HepG2 (cell line): Measurements from ENCODE around the gene SLC17A3. TPM values are rescaled to one million over a fixed set of nuclear protein-coding genes. Genes with fewer than 3 reads are reported as not detected.

Source experiments
- ARID5B ChIP-seq: IDR thresholded peaks from 2 replicates; pipeline ENCODE4 v1.4.0; 2020; ENCODE audit warnings: mild to moderate bottlenecking, missing genetic modification reagents
- CEBPB ChIP-seq: IDR thresholded peaks from 2 replicates; pipeline ENCODE4 v1.6.1; 2011; ENCODE audit warnings: low read depth, low read length, improper control_type of control experiment, borderline replicate concordance
- CTCF ChIP-seq: sonication (generic); formaldehyde crosslinking; IDR thresholded peaks from 2 replicates; pipeline ENCODE4 v1.5.0; 2020; ENCODE audit warnings: mild to moderate bottlenecking, missing genetic modification reagents, moderate library complexity
- FOSL1 ChIP-seq: sonication (generic); formaldehyde crosslinking; IDR thresholded peaks from 2 replicates; pipeline ENCODE4 v1.9.0; 2021; ENCODE audit warnings: missing genetic modification reagents, borderline replicate concordance
- FOXA3 ChIP-seq: IDR thresholded peaks from 2 replicates; pipeline ENCODE4 v1.6.1; 2016; ENCODE audit warnings: missing genetic modification reagents, missing compliant biosample characterization
- FOXK1 ChIP-seq: sonication (generic); formaldehyde crosslinking; IDR thresholded peaks from 2 replicates; pipeline ENCODE4 v1.4.0; 2020; ENCODE audit warnings: low read depth, missing genetic modification reagents, borderline replicate concordance
- GATAD2A ChIP-seq: IDR thresholded peaks from 2 replicates; pipeline ENCODE4 v1.6.1; 2016
- HMG20A ChIP-seq: IDR thresholded peaks from 2 replicates; pipeline ENCODE4 v1.6.1; 2016; ENCODE audit warnings: borderline replicate concordance
- KDM3A ChIP-seq: IDR thresholded peaks from 2 replicates; pipeline ENCODE4 v1.6.1; 2018; ENCODE audit warnings: low read depth, missing compliant biosample characterization
- KLF6 ChIP-seq: IDR thresholded peaks from 2 replicates; pipeline ENCODE4 v1.8.0; 2016; ENCODE audit warnings: missing biosample characterization, missing genetic modification reagents
- MIER2 ChIP-seq: IDR thresholded peaks from 2 replicates; pipeline ENCODE4 v1.6.1; 2016; ENCODE audit warnings: missing biosample characterization, missing genetic modification reagents
- MXD3 ChIP-seq: IDR thresholded peaks from 2 replicates; pipeline ENCODE4 v1.6.1; 2016; ENCODE audit warnings: mild to moderate bottlenecking, missing biosample characterization, missing genetic modification reagents
- RAD21 ChIP-seq: fragments of 450-650 bp; formaldehyde crosslinking; IDR thresholded peaks from 2 replicates; pipeline ENCODE4 v1.5.0; 2020; ENCODE audit warnings: mild to moderate bottlenecking
- RXRB ChIP-seq: IDR thresholded peaks from 2 replicates; pipeline ENCODE4 v1.6.1; 2016; ENCODE audit warnings: borderline replicate concordance, missing genetic modification reagents, missing compliant biosample characterization
- TAF15 ChIP-seq: fragments of 200-400 bp; formaldehyde crosslinking; IDR thresholded peaks from one replicate; pipeline ENCODE4 v1.6.1; 2018; ENCODE audit warnings: mild to moderate bottlenecking, low read depth, low read length; ENCODE audit not compliant: poor library complexity, severe bottlenecking
- TEAD2 ChIP-seq: sonication (generic); formaldehyde crosslinking; IDR thresholded peaks from 2 replicates; pipeline ENCODE4 v1.9.0; 2021; ENCODE audit warnings: missing genetic modification reagents
- TEAD3 ChIP-seq: optimal IDR thresholded peaks from 2 replicates; pipeline ENCODE3; 2016; ENCODE audit warnings: borderline replicate concordance
- YEATS2 ChIP-seq: sonication (generic); formaldehyde crosslinking; IDR thresholded peaks from 2 replicates; pipeline ENCODE4 v1.4.0; 2020; ENCODE audit warnings: missing genetic modification reagents, borderline replicate concordance
- YY1 ChIP-seq: IDR thresholded peaks from 2 replicates; pipeline ENCODE4 v1.6.1; 2011; ENCODE audit warnings: low read length, low read depth, moderate library complexity, mild to moderate bottlenecking; ENCODE audit not compliant: insufficient read depth, insufficient replicate concordance
- ZKSCAN8 ChIP-seq: IDR thresholded peaks from 2 replicates; pipeline ENCODE4 v1.6.1; 2016; ENCODE audit warnings: borderline replicate concordance, missing genetic modification reagents, missing compliant biosample characterization
- ZMYM4 ChIP-seq: sonication (generic); formaldehyde crosslinking; IDR thresholded peaks from 2 replicates; pipeline ENCODE4 v1.8.1; 2023; ENCODE audit warnings: mild to moderate bottlenecking, missing genetic modification reagents
- ZNF12 ChIP-seq: sonication (generic); formaldehyde crosslinking; IDR thresholded peaks from 2 replicates; pipeline ENCODE4 v1.5.0; 2020; ENCODE audit warnings: missing genetic modification reagents
- ZNF781 ChIP-seq: sonication (generic); formaldehyde crosslinking; IDR thresholded peaks from 2 replicates; pipeline ENCODE4 v1.5.1; 2020; ENCODE audit warnings: borderline replicate concordance, mild to moderate bottlenecking, missing genetic modification reagents; ENCODE audit errors: not compliant biosample characterization
- ZSCAN9 ChIP-seq: IDR thresholded peaks from 2 replicates; pipeline ENCODE4 v1.6.1; 2016; ENCODE audit warnings: borderline replicate concordance
- polyA plus RNA-seq, 8 experiments: library from polyadenylated mRNA; depleted of rRNA in 3 of 8; stranded (reverse) in 7 of 8; unstranded in 1 of 8; fragments of >200 nt; fragmentation: Illumina TruSeq in 4 of 8; extraction: Trizol in 4 of 8; gene quantifications; 2 replicates each; pipeline versions ENCODE4 v1.2.1 to v1.2.3, GENCODE V29; 2011 to 2016; ENCODE audit warnings: low read depth in 4 of 8, missing spikeins in 1 of 8, mixed read lengths in 1 of 8; ENCODE audit not compliant: insufficient read depth in 1 of 8
- total RNA-seq, 5 experiments: library from RNA; depleted of rRNA; stranded (reverse); fragments of >200 nt; fragmentation: Illumina TruSeq; extraction: Trizol; gene quantifications; 2 replicates each; pipeline ENCODE4 v1.2.3, GENCODE V29; 2016; ENCODE audit warnings: low read depth in 1 of 5

SLC17A3 gene
- total and polyA plus RNA-seq, 2 of the 13 experiments (the other 11 are each of a cell fraction or from before 2014, with no cell fraction given): 0.09 to 0.11 TPM

GRCh38 chr6:25889877-25890853 lies 16.1 kb upstream of the SLC17A3 start (continued):
- TF ChIP-seq ARID5B (CRISPR knock-in tag) (peak; percentile 59), ZNF12 (CRISPR knock-in tag) (peak; percentile 21; the same call in 1 of the 2 replicates), TAF15 (no peak), FOXA3 (CRISPR knock-in tag) (0 out of 2 replicates have a peak, but pooled peaks have one; percentile 23), MIER2 (0 out of 2 replicates have a peak, but pooled peaks have one; percentile 23), RAD21 (CRISPR knock-in tag) (peak; percentile 90), RXRB (CRISPR knock-in tag) (peak; percentile 55; the same call in 1 of the 2 replicates), CTCF (CRISPR knock-in tag) (peak; percentile 91), GATAD2A (CRISPR knock-in tag) (peak; percentile 56; the same call in 1 of the 2 replicates), YY1 (no peak), ZMYM4 (0 out of 2 replicates have a peak, but pooled peaks have one; percentile 18), MXD3 (CRISPR knock-in tag) (no peak), HMG20A (CRISPR knock-in tag) (0 out of 2 replicates have a peak, but pooled peaks have one; percentile 22), ZNF781 (peak; percentile 21), YEATS2 (peak; percentile 69; the same call in 1 of the 2 replicates), CEBPB (no peak), ZSCAN9 (CRISPR knock-in tag) (0 out of 2 replicates have a peak, but pooled peaks have one; percentile 65), TEAD2 (CRISPR knock-in tag) (no peak), KDM3A (peak; percentile 37; the same call in 1 of the 2 replicates), KLF6 (CRISPR knock-in tag) (0 out of 2 replicates have a peak, but pooled peaks have one; percentile 65), FOSL1 (CRISPR knock-in tag) (no peak), TEAD3 (CRISPR knock-in tag) (peak; percentile 41), FOXK1 (CRISPR knock-in tag) (0 out of 2 replicates have a peak, but pooled peaks have one; percentile 33), ZKSCAN8 (peak; percentile 29; the same call in 1 of the 2 replicates)
